ENCODE measurements around the gene ATP2B2.

Gene ATP2B2

GRCh38 chr3:10347648-10348403 is 157.6 kb downstream of the ATP2B2 start:
- no peak for DNase-seq (ENCODE audit: low read depth in 3 of 3)

- no peak for DNase-seq (ENCODE audit: low read depth in 3 of 3)
Measured at GRCh38 chr3:10345911-10346310, 159.5 kb downstream of the ATP2B2 start.

GRCh38 chr3:10344944-10345575 is 160.3 kb downstream of the ATP2B2 start:
- no peak for DNase-seq (ENCODE audit: low read depth in 3 of 3)

- peak; percentile 29 to 55 (median 38) for DNase-seq (ENCODE audit: low read depth in 3 of 3)
Measured at GRCh38 chr3:10344147-10344943, 161.0 kb downstream of the ATP2B2 start.

- DNase-seq (ENCODE audit: low read depth in 3 of 3) = no peak
Measured at GRCh38 chr3:10343526-10343925, 161.9 kb downstream of the ATP2B2 start.

GRCh38 chr3:10342781-10343180 is 162.6 kb downstream of the ATP2B2 start:
- no peak for DNase-seq (ENCODE audit: low read depth in 3 of 3)

- DNase-seq (ENCODE audit: low read depth in 3 of 3) = no peak
Measured at GRCh38 chr3:10341901-10342398, 163.4 kb downstream of the ATP2B2 start.

- DNase-seq (ENCODE audit: low read depth in 3 of 3) = no peak
Measured at GRCh38 chr3:10340476-10340875, 164.9 kb downstream of the ATP2B2 start.

GRCh38 chr3:10340046-10340445 is 165.3 kb downstream of the ATP2B2 start:
- DNase-seq (ENCODE audit: low read depth in 3 of 3) = no peak

GRCh38 chr3:10339376-10339955 is 165.9 kb downstream of the ATP2B2 start:
- DNase-seq (ENCODE audit: low read depth in 3 of 3) = no peak

- DNase-seq (ENCODE audit: low read depth in 3 of 3) = no peak
Measured at GRCh38 chr3:10338591-10339353, 166.6 kb downstream of the ATP2B2 start.

GRCh38 chr3:10338164-10338470 is 167.3 kb downstream of the ATP2B2 start:
- no peak for DNase-seq (ENCODE audit: low read depth in 3 of 3)

GRCh38 chr3:10337323-10338163 is 167.8 kb downstream of the ATP2B2 start:
- DNase-seq (ENCODE audit: low read depth in 3 of 3) = no peak

GRCh38 chr3:10336761-10337160 is 168.6 kb downstream of the ATP2B2 start:
- DNase-seq (ENCODE audit: low read depth in 3 of 3) = no peak

GRCh38 chr3:10335871-10336622 is 169.3 kb downstream of the ATP2B2 start:
- no peak for DNase-seq (ENCODE audit: low read depth in 3 of 3)

GRCh38 chr3:10335190-10335738 is 170.1 kb downstream of the ATP2B2 start:
- DNase-seq (ENCODE audit: low read depth in 3 of 3) = no peak

- no peak for DNase-seq (ENCODE audit: low read depth in 3 of 3)
Measured at GRCh38 chr3:10334459-10334858, 170.9 kb downstream of the ATP2B2 start.

GRCh38 chr3:10334042-10334441 is 171.3 kb downstream of the ATP2B2 start:
- DNase-seq (ENCODE audit: low read depth in 3 of 3) = no peak

GRCh38 chr3:10333349-10333650 is 172.1 kb downstream of the ATP2B2 start:
- no peak for DNase-seq (ENCODE audit: low read depth in 3 of 3)
